Endothelial cell of umbilical vein (primary cell): ENCODE results near the gene JARID2. TPM values are rescaled to one million over a fixed set of nuclear protein-coding genes. Genes with fewer than 3 reads are reported as not detected.

Experiments
- BruUV-seq: library from RNA; stranded (reverse); fragments of 400-500 nt; replicated peaks from 2 replicates; lab custom pipeline; 2021; lab: Mats Ljungman, UMichigan
- CTCF ChIA-PET: fragments of 300-600, 350-600 bp; sonication (Branson Sonifier 250); formaldehyde crosslinking; loops from one replicate; lab custom pipeline; 2021; ENCODE audit warnings: antibody characterized with exemption, inconsistent platforms; lab: Charles Lee
- POLR2A ChIA-PET: fragments of 300-600, 350-600 bp; sonication (Branson Sonifier 250); formaldehyde crosslinking; loops from one replicate; lab custom pipeline; 2021; ENCODE audit warnings: antibody characterized with exemption, inconsistent platforms; lab: Charles Lee
- DNase-seq: peaks from one replicate; pipeline ENCODE4 v3.0.0-alpha.2; 2011; ENCODE audit warnings: low read depth, low spot score
- FAIRE-seq: peaks from 2 replicates; lab custom pipeline; 2011; peaks lifted over from hg19 to GRCh38; lab: Jason Lieb, UNC
- H2AFZ ChIP-seq: 2 replicates; pipeline ENCODE4 v1.6.0; 2012; ENCODE audit warnings: low read depth, low read length, control low read depth, inconsistent platforms
- H3K27ac ChIP-seq: 2 replicates; pipeline ENCODE4 v1.5.1; 2011; ENCODE audit warnings: low read depth, mild to moderate bottlenecking, control low read depth, low read length, moderate library complexity; ENCODE audit not compliant: insufficient read depth
- H3K27me3 ChIP-seq, 2 experiments: 2 replicates each; pipeline versions ENCODE4 v1.6.0 to v1.6.1; 2011; ENCODE audit warnings: low read length in 2 of 2, mixed read lengths in 1 of 2; ENCODE audit not compliant: control insufficient read depth in 2 of 2, insufficient read depth in 2 of 2
- H3K36me3 ChIP-seq, 2 experiments: 2 replicates in 1 of 2; 3 replicates in 1 of 2; pipeline ENCODE4 v1.5.1; 2011; ENCODE audit warnings: low read length in 2 of 2, mild to moderate bottlenecking in 1 of 2, moderate library complexity in 1 of 2; ENCODE audit not compliant: control insufficient read depth in 2 of 2, insufficient read depth in 2 of 2; ENCODE audit errors: extremely low read depth in 1 of 2
- H3K4me1 ChIP-seq: 3 replicates; pipeline ENCODE4 v1.5.1; 2011; ENCODE audit warnings: mild to moderate bottlenecking, low read length; ENCODE audit not compliant: control insufficient read depth, insufficient read depth; ENCODE audit errors: extremely low read depth
- H3K4me2 ChIP-seq: 2 replicates; pipeline ENCODE4 v1.6.1; 2011; ENCODE audit warnings: low read length, control low read depth, mixed read lengths; ENCODE audit not compliant: insufficient read depth
- H3K4me3 ChIP-seq, 3 experiments: fragments of 200-600 bp in 1 of 3; sonication (generic), shearing (Covaris generic) in 1 of 3; replicated peaks in 1 of 3; 2 replicates each; pipeline ENCODE4 v1.5.1; 2011 to 2016; ENCODE audit warnings: control low read depth in 3 of 3, low read length in 3 of 3, mild to moderate bottlenecking in 2 of 3, inconsistent platforms in 1 of 3, low read depth in 1 of 3, moderate library complexity in 1 of 3; ENCODE audit not compliant: insufficient read depth in 1 of 3
- H3K79me2 ChIP-seq: 2 replicates; pipeline ENCODE4 v1.6.0; 2012; ENCODE audit warnings: low read length, inconsistent platforms; ENCODE audit not compliant: control insufficient read depth, insufficient read depth
- H3K9ac ChIP-seq: replicated peaks from 2 replicates; pipeline ENCODE3; 2011; ENCODE audit warnings: low read length, control low read depth; ENCODE audit not compliant: insufficient read depth; ENCODE audit errors: extremely low read depth
- H3K9me1 ChIP-seq: replicated peaks from 3 replicates; pipeline ENCODE4 v1.6.0; 2011; ENCODE audit warnings: mild to moderate bottlenecking, low read length; ENCODE audit not compliant: control insufficient read depth, insufficient read depth; ENCODE audit errors: extremely low read depth
- H3K9me3 ChIP-seq: replicated peaks from 2 replicates; pipeline ENCODE4 v1.5.1; 2012; ENCODE audit warnings: low read length, inconsistent platforms; ENCODE audit not compliant: control insufficient read depth, insufficient read depth
- H4K20me1 ChIP-seq: replicated peaks from 2 replicates; pipeline ENCODE3; 2011; ENCODE audit warnings: mild to moderate bottlenecking, low read length; ENCODE audit not compliant: control insufficient read depth, insufficient read depth; ENCODE audit errors: extremely low read depth
- FOS ChIP-seq: IDR thresholded peaks from 2 replicates; pipeline ENCODE4 v1.6.1; 2011; ENCODE audit warnings: mild to moderate bottlenecking, low read length, moderate library complexity, borderline replicate concordance; ENCODE audit not compliant: insufficient read depth
- GATA2 ChIP-seq: IDR thresholded peaks from 2 replicates; pipeline ENCODE4 v1.7.0; 2011; ENCODE audit warnings: low read depth, mild to moderate bottlenecking, moderate library complexity, mixed read lengths, low read length; ENCODE audit not compliant: insufficient read length, insufficient read depth
- JUN ChIP-seq: IDR thresholded peaks from 2 replicates; pipeline ENCODE4 v1.6.1; 2011; ENCODE audit warnings: borderline replicate concordance, low read depth; ENCODE audit not compliant: insufficient read length, insufficient read depth
- MAX ChIP-seq: IDR thresholded peaks from 2 replicates; pipeline ENCODE4 v1.6.1; 2011; ENCODE audit not compliant: insufficient read depth, insufficient read length
- MYC ChIP-seq: IDR thresholded peaks from one replicate; pipeline ENCODE4 v1.6.1; 2011; ENCODE audit warnings: mild to moderate bottlenecking, low read depth, low read length
- POLR2A ChIP-seq: IDR thresholded peaks from 2 replicates; pipeline ENCODE4 v1.6.1; 2012; ENCODE audit warnings: low read depth, mild to moderate bottlenecking, control low read depth, low read length
- dilution Hi-C: fragments of 300-500 bp; cut with MboI; formaldehyde crosslinking; loops from one replicate; pipeline ENCODE4 v1.15.0; 2019; ENCODE audit warnings: low sequenced_read_pairs; ENCODE audit not compliant: extremely low pct_ligation_motif_present
- intact Hi-C: fragments of 100-400 bp; cut with micrococcal nuclease; formaldehyde crosslinking; loops from one replicate; pipeline ENCODE4 v1.10.0; 2022
- polyA plus RNA-seq, 4 experiments: library from polyadenylated mRNA; depleted of rRNA in 3 of 4; stranded (reverse) in 3 of 4; unstranded in 1 of 4; fragments of >200 nt; gene quantifications; 2 replicates each; pipeline versions ENCODE4 v1.2.1 to v1.2.3, GENCODE V29; 2011 to 2012; ENCODE audit warnings: missing spikeins in 1 of 4
- total RNA-seq: library from RNA; stranded (reverse); gene quantifications from 2 replicates; pipeline ENCODE4 v1.2.3, GENCODE V29; 2021

JARID2 gene
- total and polyA plus RNA-seq, 2 donors (not counting 3 experiments of a cell fraction or from before 2014, with no cell fraction given) = 2.9 to 10.6 TPM

GRCh38 chr6:15249371-15250019 is 3.6 kb downstream of the JARID2 start:
- peak overlapping the region; percentile 97 for H2AFZ ChIP-seq
- TF ChIP-seq JUN (no peak), GATA2 (no peak), POLR2A (no peak), MAX (no peak), MYC (no peak), FOS (no peak)
- H3K4me2 ChIP-seq = peak overlapping the region; percentile 82
- ChIA-PET POLR2A (no interaction called here), CTCF (interaction anchor here (0.8 to 2.7 kb wide), 9 partner anchors 10 to 1039 kb away, joined by 3 to 15 read pairs (median 3); no protein-coding TSS in a partner anchor)
- peak overlapping the region; percentile 75 for H3K9ac ChIP-seq
- FAIRE-seq (no peak), DNase-seq (no peak)
- H3K79me2 ChIP-seq = peaks cover 8% of the 10 kb centered on the region
- no peaks in the 10 kb centered on the region for H3K27me3 ChIP-seq
- no peaks in the 10 kb centered on the region for H3K9me3 ChIP-seq
- no peaks in the 10 kb centered on the region for H3K36me3 ChIP-seq
- H3K9me1 ChIP-seq = no peaks in the 10 kb centered on the region
- H4K20me1 ChIP-seq = no peaks in the 10 kb centered on the region
- peak overlapping the region in 2 of 3 experiments; percentile 63 to 78 for H3K4me3 ChIP-seq
- intact Hi-C loops (loop anchor here (5.0 kb wide), 4 partner anchors 303 to 1537 kb away; partner anchors contain the start of genes GMPR and RANBP9), dilution Hi-C loops (no loop called here)
- no TSS peak for BruUV-seq
- peaks cover 19% of the 10 kb centered on the region for H3K4me1 ChIP-seq
- H3K27ac ChIP-seq = no peak overlapping the region
